ENCODE data around the gene NEU3.
"Not testable (repeated sequence)": the region's sequence is repeated elsewhere in the genome, so short reads cannot be mapped to it uniquely, and the experiment has no call there.

Gene NEU3

GRCh38 chr11:75031771-75032549, 43.2 kb downstream of the NEU3 start:
- peak; percentile 29 to 67 for DNase-seq

GRCh38 chr11:75032550-75032935, 43.8 kb downstream of the NEU3 start:
- no peak for DNase-seq

GRCh38 chr11:75033916-75034315, 45.2 kb downstream of the NEU3 start:
- no peak for DNase-seq

GRCh38 chr11:75035256-75035655, 46.5 kb downstream of the NEU3 start:
- no peak for DNase-seq

GRCh38 chr11:75035911-75036565, 47.3 kb downstream of the NEU3 start:
- DNase-seq = no peak

- DNase-seq = no peak
Measured at GRCh38 chr11:75040167-75040770, 51.5 kb downstream of the NEU3 start.

GRCh38 chr11:75041263-75041662, 52.5 kb downstream of the NEU3 start:
- no peak for DNase-seq

GRCh38 chr11:75041821-75042220, 53.1 kb downstream of the NEU3 start:
- DNase-seq = not testable (repeated sequence)

- DNase-seq = not testable (repeated sequence)
Measured at GRCh38 chr11:75044381-75045170, 55.8 kb downstream of the NEU3 start.

- not testable (repeated sequence) for DNase-seq
Measured at GRCh38 chr11:75046668-75047067, 57.9 kb downstream of the NEU3 start.

- DNase-seq = no peak
Measured at GRCh38 chr11:75047191-75047590, 58.5 kb downstream of the NEU3 start.

- not testable (repeated sequence) for DNase-seq
Measured at GRCh38 chr11:75049501-75050266, 61.0 kb downstream of the NEU3 start.

GRCh38 chr11:75050516-75050915, 61.8 kb downstream of the NEU3 start:
- no peak for DNase-seq

GRCh38 chr11:75051043-75051442, 62.3 kb downstream of the NEU3 start:
- no peak for DNase-seq

GRCh38 chr11:75052457-75052856, 63.7 kb downstream of the NEU3 start:
- DNase-seq = no peak

GRCh38 chr11:75055511-75055910, 66.8 kb downstream of the NEU3 start:
- DNase-seq = no peak

- no peak for DNase-seq
Measured at GRCh38 chr11:75056814-75057213, 68.1 kb downstream of the NEU3 start.

- no peak for DNase-seq
Measured at GRCh38 chr11:75059299-75059698, 70.6 kb downstream of the NEU3 start.

GRCh38 chr11:75063741-75064314, 75.1 kb downstream of the NEU3 start:
- DNase-seq = no peak

GRCh38 chr11:75066061-75066460, 77.3 kb downstream of the NEU3 start:
- DNase-seq = no peak
